ENCODE measurements around the gene LRRC75A. TPM values are rescaled to one million over a fixed set of nuclear protein-coding genes. Genes with fewer than 3 reads are reported as not detected.

LRRC75A gene
- total and polyA plus RNA-seq, 2 donors (not counting 1 experiment from before 2014, with no cell fraction given), result 2.0 to 3.4 TPM

DNA sequence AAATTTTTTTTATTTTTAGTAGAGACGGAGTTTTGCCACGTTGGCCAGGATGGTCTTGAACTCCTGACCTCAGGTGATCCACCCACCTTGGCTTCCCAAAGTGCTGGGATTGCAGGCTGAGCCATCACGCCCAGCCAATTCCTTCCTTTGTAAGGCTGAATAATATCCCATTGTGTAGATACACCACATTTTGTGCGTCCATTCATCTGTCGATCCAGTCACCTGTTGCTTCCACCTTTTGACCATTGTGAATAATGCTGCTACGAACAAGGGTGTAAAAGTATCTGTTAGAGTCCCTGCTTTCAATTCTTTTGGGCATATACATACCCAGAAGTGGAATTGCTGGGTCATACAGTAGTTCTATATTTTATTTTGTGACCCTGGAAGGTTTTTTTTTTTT lies 61.3 kb downstream of the LRRC75A start:
- Histone ChIP-seq H3K79me2 (ENCODE audit: control insufficient read depth, insufficient read depth, low read length) (no peaks in the 10 kb centered on the region), H2AFZ (ENCODE audit: insufficient read depth, low read depth, low read length, poor library complexity, severe bottlenecking) (no peak overlapping the region), H3K4me3 (ENCODE audit: control extremely low read depth in 1 of 5, extremely low read depth in 1 of 5, insufficient read depth in 1 of 5, low read depth in 2 of 5, low read length in 4 of 5) (no peak overlapping the region), H4K20me1 (ENCODE audit: control insufficient read depth, insufficient read depth, low read length, poor library complexity, severe bottlenecking) (peaks cover 7% of the 10 kb centered on the region), H3K27ac (ENCODE audit: low read length in 2 of 2) (no peak overlapping the region), H3K36me3 (replicated peaks in 1 of 2; ENCODE audit: control extremely low read depth in 1 of 2, control insufficient read depth in 1 of 2, extremely low read depth in 1 of 2, insufficient read depth in 2 of 2, low read length in 1 of 2) (peaks cover 0 to 38% of the 10 kb centered on the region in 2 experiments), H3K4me1 (ENCODE audit: control insufficient read depth in 2 of 2, insufficient read depth in 2 of 2, low read length in 2 of 2) (no peaks in the 10 kb centered on the region), H3K9ac (ENCODE audit: low read length) (no peak overlapping the region), H3K9me3 (ENCODE audit: control extremely low read depth in 1 of 3, control insufficient read depth in 2 of 3, insufficient read depth in 1 of 3, low read length in 2 of 3) (no peaks in the 10 kb centered on the region), H3K27me3 (replicated peaks in 1 of 4; ENCODE audit: control extremely low read depth in 1 of 4, control insufficient read depth in 3 of 4, insufficient read depth in 4 of 4, low read length in 3 of 4) (no peaks in the 10 kb centered on the region), H3K4me2 (replicated peaks; ENCODE audit: low read depth, low read length, poor library complexity, severe bottlenecking) (no peak overlapping the region)
- POLR2A ChIA-PET, result interaction anchor here (1.0 kb wide), 1 partner anchor 14 kb away, joined by 4 read pairs; no protein-coding TSS in a partner anchor
- ATAC-seq (ENCODE audit: low read depth) (no peak), DNase-seq (no peak)
- Mint-ChIP-seq H3K4me3 (no peak overlapping the region), H3K27ac (no peak overlapping the region), H3K27me3 (no peaks in the 10 kb centered on the region), H3K4me1 (peaks cover 1% of the 10 kb centered on the region), H3K9me3 (ENCODE audit: insufficient read depth) (no peaks in the 10 kb centered on the region)
- WGBS (ENCODE audit: insufficient coverage), result 88% methylated on average over 3 of the region's 6 CpGs
- CTCF ChIA-PET, result interaction anchor here (0.6 to 1.7 kb wide), 4 partner anchors 16 to 208 kb away, joined by 3 read pairs; no protein-coding TSS in a partner anchor
- TF ChIP-seq EZH2 (IDR thresholded peaks at IDR 0.05; ENCODE audit: borderline replicate concordance, insufficient read depth, low read depth, low read length, poor library complexity, severe bottlenecking), result no peak
- TF ChIP-seq, protein P1, sequence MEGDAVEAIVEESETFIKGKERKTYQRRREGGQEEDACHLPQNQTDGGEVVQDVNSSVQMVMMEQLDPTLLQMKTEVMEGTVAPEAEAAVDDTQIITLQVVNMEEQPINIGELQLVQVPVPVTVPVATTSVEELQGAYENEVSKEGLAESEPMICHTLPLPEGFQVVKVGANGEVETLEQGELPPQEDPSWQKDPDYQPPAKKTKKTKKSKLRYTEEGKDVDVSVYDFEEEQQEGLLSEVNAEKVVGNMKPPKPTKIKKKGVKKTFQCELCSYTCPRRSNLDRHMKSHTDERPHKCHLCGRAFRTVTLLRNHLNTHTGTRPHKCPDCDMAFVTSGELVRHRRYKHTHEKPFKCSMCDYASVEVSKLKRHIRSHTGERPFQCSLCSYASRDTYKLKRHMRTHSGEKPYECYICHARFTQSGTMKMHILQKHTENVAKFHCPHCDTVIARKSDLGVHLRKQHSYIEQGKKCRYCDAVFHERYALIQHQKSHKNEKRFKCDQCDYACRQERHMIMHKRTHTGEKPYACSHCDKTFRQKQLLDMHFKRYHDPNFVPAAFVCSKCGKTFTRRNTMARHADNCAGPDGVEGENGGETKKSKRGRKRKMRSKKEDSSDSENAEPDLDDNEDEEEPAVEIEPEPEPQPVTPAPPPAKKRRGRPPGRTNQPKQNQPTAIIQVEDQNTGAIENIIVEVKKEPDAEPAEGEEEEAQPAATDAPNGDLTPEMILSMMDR (IDR thresholded peaks at IDR 0.05), result no peak
- intact Hi-C loops (cut with micrococcal nuclease), result no loop called here

DNA sequence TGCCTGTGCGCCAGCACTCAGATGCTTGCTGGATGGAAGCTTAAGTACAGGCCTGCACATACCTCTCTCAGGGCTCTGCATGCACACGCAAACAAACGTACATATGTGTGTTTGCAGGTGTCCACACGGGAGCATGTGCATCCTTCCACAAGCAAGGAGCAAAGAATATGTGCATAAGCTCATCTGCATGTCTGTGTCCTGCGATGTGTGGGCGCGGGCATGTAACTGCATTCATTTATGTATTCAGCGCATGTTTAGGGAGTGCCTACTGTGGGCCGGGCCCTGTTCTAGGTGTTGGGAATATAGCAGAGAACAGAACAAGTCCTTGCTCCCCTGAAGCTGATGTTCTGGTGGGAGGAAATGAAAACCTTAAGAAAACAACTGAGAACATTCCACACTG lies 62.9 kb downstream of the LRRC75A start:
- Histone ChIP-seq H3K79me2 (ENCODE audit: control insufficient read depth, insufficient read depth, low read length) (no peaks in the 10 kb centered on the region), H3K9ac (ENCODE audit: low read length) (no peak overlapping the region), H3K4me3 (ENCODE audit: control extremely low read depth in 1 of 5, extremely low read depth in 1 of 5, insufficient read depth in 1 of 5, low read depth in 2 of 5, low read length in 4 of 5) (no peak overlapping the region), H4K20me1 (ENCODE audit: control insufficient read depth, insufficient read depth, low read length, poor library complexity, severe bottlenecking) (peaks cover 7% of the 10 kb centered on the region), H3K36me3 (replicated peaks in 1 of 2; ENCODE audit: control extremely low read depth in 1 of 2, control insufficient read depth in 1 of 2, extremely low read depth in 1 of 2, insufficient read depth in 2 of 2, low read length in 1 of 2) (peaks cover 2 to 41% of the 10 kb centered on the region in 2 experiments), H3K4me2 (replicated peaks; ENCODE audit: low read depth, low read length, poor library complexity, severe bottlenecking) (no peak overlapping the region), H3K27ac (ENCODE audit: low read length in 2 of 2) (no peak overlapping the region), H3K4me1 (ENCODE audit: control insufficient read depth in 2 of 2, insufficient read depth in 2 of 2, low read length in 2 of 2) (no peaks in the 10 kb centered on the region), H3K27me3 (replicated peaks in 1 of 4; ENCODE audit: control extremely low read depth in 1 of 4, control insufficient read depth in 3 of 4, insufficient read depth in 4 of 4, low read length in 3 of 4) (no peaks in the 10 kb centered on the region), H3K9me3 (ENCODE audit: control extremely low read depth in 1 of 3, control insufficient read depth in 2 of 3, insufficient read depth in 1 of 3, low read length in 2 of 3) (no peaks in the 10 kb centered on the region), H2AFZ (ENCODE audit: insufficient read depth, low read depth, low read length, poor library complexity, severe bottlenecking) (no peak overlapping the region)
- intact Hi-C loops (cut with micrococcal nuclease), result no loop called here
- H3K27me3 Mint-ChIP-seq, result no peaks in the 10 kb centered on the region
- H3K9me3 Mint-ChIP-seq (ENCODE audit: insufficient read depth), result no peaks in the 10 kb centered on the region
- H3K4me3 Mint-ChIP-seq, result no peak overlapping the region
- no peak for ATAC-seq (ENCODE audit: low read depth)
- no peak overlapping the region for H3K27ac Mint-ChIP-seq
- CTCF ChIA-PET, result interaction anchor here (0.8 to 2.3 kb wide), 4 partner anchors 9 to 92 kb away, joined by 3 to 17 read pairs (median 4); no protein-coding TSS in a partner anchor
- TF ChIP-seq, protein P1 (IDR thresholded peaks at IDR 0.05), result no peak
- no peak for TF ChIP-seq EZH2 (IDR thresholded peaks at IDR 0.05; ENCODE audit: borderline replicate concordance, insufficient read depth, low read depth, low read length, poor library complexity, severe bottlenecking)
- POLR2A ChIA-PET, result no interaction called here
- DNase-seq, result no peak
- no peaks in the 10 kb centered on the region for H3K4me1 Mint-ChIP-seq
- 95% methylated on average over 8 of the region's 9 CpGs for WGBS (ENCODE audit: insufficient coverage)

Measured in B cell (primary cell).